K562 (cell line): Measurements from ENCODE around the gene ZNF92. TPM values are rescaled to one million over a fixed set of nuclear protein-coding genes. Genes with fewer than 3 reads are reported as not detected.

Experiments used
- MTF1 ChIP-seq: fragments of 250-450 bp; sonication (Bioruptor Pico); IDR thresholded peaks from 2 replicates; pipeline ENCODE4 v1.9.0; 2021; ENCODE audit warnings: moderate library complexity, mild to moderate bottlenecking, inconsistent platforms, borderline replicate concordance
- NELFE ChIP-seq: IDR thresholded peaks from 2 replicates; pipeline ENCODE4 v1.6.1; 2011; ENCODE audit warnings: mild to moderate bottlenecking; ENCODE audit not compliant: insufficient read depth, insufficient read length
- POLR2H ChIP-seq: IDR thresholded peaks from 2 replicates; pipeline ENCODE4 v1.6.1; 2016; ENCODE audit warnings: missing genetic modification characterization, low read depth, mild to moderate bottlenecking, control low read depth, missing compliant biosample characterization, moderate library complexity
- SAFB2 ChIP-seq: fragments of 200-400 bp; formaldehyde crosslinking; IDR thresholded peaks from 2 replicates; pipeline ENCODE4 v1.6.1; 2018; ENCODE audit warnings: borderline replicate concordance, low read length, low read depth, moderate library complexity; ENCODE audit not compliant: severe bottlenecking
- ZNF280A ChIP-seq: fragments of 450-650 bp; IDR thresholded peaks from 2 replicates; pipeline ENCODE4 v1.6.1; 2018; ENCODE audit warnings: mild to moderate bottlenecking, low read depth; ENCODE audit not compliant: partially characterized antibody
- ZNF707 ChIP-seq: fragments of 250-450 bp; sonication (Bioruptor Pico); conservative IDR thresholded peaks from 2 replicates; pipeline ENCODE4 v1.8.0; 2022; ENCODE audit warnings: inconsistent platforms, mild to moderate bottlenecking, moderate library complexity
- ZSCAN29 ChIP-seq: fragments of 450-650 bp; IDR thresholded peaks from 2 replicates; pipeline ENCODE4 v1.6.1; 2017
- polyA plus RNA-seq, 8 experiments: library from polyadenylated mRNA; depleted of rRNA in 4 of 8; stranded (reverse) in 5 of 8; unstranded in 3 of 8; fragments of >200 nt; fragmentation: Nextera tagmentation in 2 of 8; fragmentation: Illumina TruSeq in 1 of 8; extraction: Ambion mirVana in 2 of 8; extraction: Trizol in 1 of 8; gene quantifications; 2 replicates each; pipeline versions ENCODE4 v1.2.1 to v1.2.3, GENCODE V29; 2011 to 2014; ENCODE audit warnings: inconsistent platforms in 1 of 8, missing spikeins in 1 of 8
- total RNA-seq, 7 experiments: library from RNA; depleted of rRNA in 6 of 7; stranded (reverse); fragments of >200 nt in 6 of 7; fragmentation: Illumina TruSeq in 2 of 7; extraction: Trizol in 2 of 7; gene quantifications; 2 replicates each; pipeline versions ENCODE4 v1.2.1 to v1.2.3, GENCODE V29; 2011 to 2021; ENCODE audit warnings: low replicate concordance in 1 of 7
- TF ChIP-seq, protein P1 (sequence below): fragments of 450-650 bp; IDR thresholded peaks from 2 replicates; pipeline ENCODE4 v1.6.1; 2016; ENCODE audit warnings: mild to moderate bottlenecking, moderate library complexity
- TF ChIP-seq, protein P2 (sequence below): fragments of 450-650 bp; formaldehyde crosslinking; IDR thresholded peaks from 2 replicates; pipeline ENCODE4 v1.4.0; 2020; ENCODE audit warnings: mild to moderate bottlenecking, mixed read lengths
- TF ChIP-seq, protein P3 (sequence below): sonication (generic); formaldehyde crosslinking; IDR thresholded peaks from 2 replicates; pipeline ENCODE4 v1.8.0; 2022; ENCODE audit warnings: mild to moderate bottlenecking, missing genetic modification reagents

ZNF92 gene
- total and polyA plus RNA-seq, 9 of the 15 experiments (the other 6 are each of a cell fraction or from before 2014, with no cell fraction given), result 8.9 to 29.4 (median 12.5) TPM

DNA sequence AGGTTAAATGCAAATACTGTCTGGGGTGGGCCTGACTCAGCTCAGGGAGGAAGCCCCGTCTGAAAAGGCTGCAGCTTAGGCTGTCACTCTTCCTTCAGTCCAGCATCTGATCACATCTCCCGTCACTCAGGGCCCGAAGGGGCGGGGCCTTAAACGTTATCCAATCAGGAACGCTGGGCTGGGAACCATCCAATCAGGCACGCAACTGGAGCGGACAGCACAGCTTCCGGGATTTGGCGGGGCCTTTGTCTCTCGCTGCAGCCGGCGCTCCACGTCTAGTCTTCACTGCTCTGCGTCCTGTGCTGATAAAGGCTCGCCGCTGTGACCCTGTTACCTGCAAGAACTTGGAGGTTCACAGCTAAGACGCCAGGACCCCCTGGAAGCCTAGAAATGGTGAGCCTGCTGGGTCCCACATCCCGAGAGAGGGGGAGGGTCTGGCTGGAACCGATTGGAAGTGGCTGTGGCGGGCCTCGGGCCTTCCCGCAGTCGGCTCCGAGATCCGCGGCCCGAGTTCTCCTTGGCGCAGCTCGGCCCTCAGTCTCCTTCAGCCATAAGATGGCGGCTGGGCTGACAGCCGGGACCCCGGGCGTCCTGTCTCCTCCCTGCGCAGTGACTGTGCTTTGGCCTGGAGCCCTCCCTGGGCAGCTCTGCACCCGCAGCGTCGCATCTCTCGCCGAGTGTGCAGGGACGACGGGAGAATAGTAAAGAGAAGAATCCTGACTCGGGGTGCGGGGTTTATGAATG lies at the start of gene ZNF92 (continued):
- TF ChIP-seq, protein P1, sequence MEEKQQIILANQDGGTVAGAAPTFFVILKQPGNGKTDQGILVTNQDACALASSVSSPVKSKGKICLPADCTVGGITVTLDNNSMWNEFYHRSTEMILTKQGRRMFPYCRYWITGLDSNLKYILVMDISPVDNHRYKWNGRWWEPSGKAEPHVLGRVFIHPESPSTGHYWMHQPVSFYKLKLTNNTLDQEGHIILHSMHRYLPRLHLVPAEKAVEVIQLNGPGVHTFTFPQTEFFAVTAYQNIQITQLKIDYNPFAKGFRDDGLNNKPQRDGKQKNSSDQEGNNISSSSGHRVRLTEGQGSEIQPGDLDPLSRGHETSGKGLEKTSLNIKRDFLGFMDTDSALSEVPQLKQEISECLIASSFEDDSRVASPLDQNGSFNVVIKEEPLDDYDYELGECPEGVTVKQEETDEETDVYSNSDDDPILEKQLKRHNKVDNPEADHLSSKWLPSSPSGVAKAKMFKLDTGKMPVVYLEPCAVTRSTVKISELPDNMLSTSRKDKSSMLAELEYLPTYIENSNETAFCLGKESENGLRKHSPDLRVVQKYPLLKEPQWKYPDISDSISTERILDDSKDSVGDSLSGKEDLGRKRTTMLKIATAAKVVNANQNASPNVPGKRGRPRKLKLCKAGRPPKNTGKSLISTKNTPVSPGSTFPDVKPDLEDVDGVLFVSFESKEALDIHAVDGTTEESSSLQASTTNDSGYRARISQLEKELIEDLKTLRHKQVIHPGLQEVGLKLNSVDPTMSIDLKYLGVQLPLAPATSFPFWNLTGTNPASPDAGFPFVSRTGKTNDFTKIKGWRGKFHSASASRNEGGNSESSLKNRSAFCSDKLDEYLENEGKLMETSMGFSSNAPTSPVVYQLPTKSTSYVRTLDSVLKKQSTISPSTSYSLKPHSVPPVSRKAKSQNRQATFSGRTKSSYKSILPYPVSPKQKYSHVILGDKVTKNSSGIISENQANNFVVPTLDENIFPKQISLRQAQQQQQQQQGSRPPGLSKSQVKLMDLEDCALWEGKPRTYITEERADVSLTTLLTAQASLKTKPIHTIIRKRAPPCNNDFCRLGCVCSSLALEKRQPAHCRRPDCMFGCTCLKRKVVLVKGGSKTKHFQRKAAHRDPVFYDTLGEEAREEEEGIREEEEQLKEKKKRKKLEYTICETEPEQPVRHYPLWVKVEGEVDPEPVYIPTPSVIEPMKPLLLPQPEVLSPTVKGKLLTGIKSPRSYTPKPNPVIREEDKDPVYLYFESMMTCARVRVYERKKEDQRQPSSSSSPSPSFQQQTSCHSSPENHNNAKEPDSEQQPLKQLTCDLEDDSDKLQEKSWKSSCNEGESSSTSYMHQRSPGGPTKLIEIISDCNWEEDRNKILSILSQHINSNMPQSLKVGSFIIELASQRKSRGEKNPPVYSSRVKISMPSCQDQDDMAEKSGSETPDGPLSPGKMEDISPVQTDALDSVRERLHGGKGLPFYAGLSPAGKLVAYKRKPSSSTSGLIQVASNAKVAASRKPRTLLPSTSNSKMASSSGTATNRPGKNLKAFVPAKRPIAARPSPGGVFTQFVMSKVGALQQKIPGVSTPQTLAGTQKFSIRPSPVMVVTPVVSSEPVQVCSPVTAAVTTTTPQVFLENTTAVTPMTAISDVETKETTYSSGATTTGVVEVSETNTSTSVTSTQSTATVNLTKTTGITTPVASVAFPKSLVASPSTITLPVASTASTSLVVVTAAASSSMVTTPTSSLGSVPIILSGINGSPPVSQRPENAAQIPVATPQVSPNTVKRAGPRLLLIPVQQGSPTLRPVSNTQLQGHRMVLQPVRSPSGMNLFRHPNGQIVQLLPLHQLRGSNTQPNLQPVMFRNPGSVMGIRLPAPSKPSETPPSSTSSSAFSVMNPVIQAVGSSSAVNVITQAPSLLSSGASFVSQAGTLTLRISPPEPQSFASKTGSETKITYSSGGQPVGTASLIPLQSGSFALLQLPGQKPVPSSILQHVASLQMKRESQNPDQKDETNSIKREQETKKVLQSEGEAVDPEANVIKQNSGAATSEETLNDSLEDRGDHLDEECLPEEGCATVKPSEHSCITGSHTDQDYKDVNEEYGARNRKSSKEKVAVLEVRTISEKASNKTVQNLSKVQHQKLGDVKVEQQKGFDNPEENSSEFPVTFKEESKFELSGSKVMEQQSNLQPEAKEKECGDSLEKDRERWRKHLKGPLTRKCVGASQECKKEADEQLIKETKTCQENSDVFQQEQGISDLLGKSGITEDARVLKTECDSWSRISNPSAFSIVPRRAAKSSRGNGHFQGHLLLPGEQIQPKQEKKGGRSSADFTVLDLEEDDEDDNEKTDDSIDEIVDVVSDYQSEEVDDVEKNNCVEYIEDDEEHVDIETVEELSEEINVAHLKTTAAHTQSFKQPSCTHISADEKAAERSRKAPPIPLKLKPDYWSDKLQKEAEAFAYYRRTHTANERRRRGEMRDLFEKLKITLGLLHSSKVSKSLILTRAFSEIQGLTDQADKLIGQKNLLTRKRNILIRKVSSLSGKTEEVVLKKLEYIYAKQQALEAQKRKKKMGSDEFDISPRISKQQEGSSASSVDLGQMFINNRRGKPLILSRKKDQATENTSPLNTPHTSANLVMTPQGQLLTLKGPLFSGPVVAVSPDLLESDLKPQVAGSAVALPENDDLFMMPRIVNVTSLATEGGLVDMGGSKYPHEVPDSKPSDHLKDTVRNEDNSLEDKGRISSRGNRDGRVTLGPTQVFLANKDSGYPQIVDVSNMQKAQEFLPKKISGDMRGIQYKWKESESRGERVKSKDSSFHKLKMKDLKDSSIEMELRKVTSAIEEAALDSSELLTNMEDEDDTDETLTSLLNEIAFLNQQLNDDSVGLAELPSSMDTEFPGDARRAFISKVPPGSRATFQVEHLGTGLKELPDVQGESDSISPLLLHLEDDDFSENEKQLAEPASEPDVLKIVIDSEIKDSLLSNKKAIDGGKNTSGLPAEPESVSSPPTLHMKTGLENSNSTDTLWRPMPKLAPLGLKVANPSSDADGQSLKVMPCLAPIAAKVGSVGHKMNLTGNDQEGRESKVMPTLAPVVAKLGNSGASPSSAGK, result peak; percentile 29; the same call in 1 of the 2 replicates
- TF ChIP-seq, protein P2, sequence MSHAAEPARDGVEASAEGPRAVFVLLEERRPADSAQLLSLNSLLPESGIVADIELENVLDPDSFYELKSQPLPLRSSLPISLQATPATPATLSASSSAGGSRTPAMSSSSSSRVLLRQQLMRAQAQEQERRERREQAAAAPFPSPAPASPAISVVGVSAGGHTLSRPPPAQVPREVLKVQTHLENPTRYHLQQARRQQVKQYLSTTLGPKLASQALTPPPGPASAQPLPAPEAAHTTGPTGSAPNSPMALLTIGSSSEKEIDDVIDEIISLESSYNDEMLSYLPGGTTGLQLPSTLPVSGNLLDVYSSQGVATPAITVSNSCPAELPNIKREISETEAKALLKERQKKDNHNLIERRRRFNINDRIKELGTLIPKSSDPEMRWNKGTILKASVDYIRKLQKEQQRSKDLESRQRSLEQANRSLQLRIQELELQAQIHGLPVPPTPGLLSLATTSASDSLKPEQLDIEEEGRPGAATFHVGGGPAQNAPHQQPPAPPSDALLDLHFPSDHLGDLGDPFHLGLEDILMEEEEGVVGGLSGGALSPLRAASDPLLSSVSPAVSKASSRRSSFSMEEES (CRISPR knock-in tag), result no peak
- TF ChIP-seq ZSCAN29 (no peak), POLR2H (tag) (peak; percentile 95), ZNF280A (no peak), MTF1 (CRISPR knock-in tag) (no peak), NELFE (peak; percentile 63), SAFB2 (no peak), ZNF707 (no peak)
- TF ChIP-seq, protein P3, sequence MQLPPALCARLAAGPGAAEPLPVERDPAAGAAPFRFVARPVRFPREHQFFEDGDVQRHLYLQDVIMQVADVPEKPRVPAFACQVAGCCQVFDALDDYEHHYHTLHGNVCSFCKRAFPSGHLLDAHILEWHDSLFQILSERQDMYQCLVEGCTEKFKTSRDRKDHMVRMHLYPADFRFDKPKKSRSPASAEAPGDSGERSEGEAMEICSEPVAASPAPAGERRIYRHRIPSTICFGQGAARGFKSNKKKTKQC (CRISPR knock-in tag), result peak; percentile 69; the same call in 1 of the 2 replicates
